ENCODE data around the gene CAV1. TPM values are rescaled to one million over a fixed set of nuclear protein-coding genes. Genes with fewer than 3 reads are reported as not detected.

CAV1 gene
- total RNA-seq, 1 donor from 2014 or later, result 157 TPM

DNA sequence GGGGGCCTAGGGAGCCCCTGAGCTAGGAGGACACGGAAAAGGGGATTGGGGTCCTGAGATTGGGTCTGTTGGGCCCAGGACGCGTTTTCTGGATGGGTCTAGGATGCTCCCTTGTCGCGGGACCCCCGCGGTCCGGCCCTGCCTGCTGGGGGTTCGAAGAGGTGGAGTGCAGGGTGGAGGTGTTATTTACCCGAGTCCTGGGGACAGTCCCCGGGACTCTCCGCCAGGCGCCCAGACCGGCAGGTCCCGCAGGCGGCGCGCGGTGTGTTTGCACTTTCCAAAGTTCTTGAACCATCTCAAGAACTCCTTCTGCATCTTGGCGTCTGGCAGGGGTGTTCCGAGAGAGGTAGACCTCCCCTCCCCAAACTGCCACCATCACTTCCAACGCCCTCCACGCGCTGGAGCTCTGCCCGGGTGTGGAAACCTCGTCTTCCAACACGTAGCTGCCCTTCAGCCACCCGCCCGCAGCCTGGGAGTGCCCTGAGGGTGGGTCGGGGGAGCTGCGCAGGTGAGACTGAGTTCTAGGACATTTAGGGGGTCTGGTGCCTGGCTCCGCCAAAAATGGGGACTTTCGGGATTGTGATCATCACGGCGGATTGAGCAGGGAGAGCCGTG lies 569 bp downstream of the CAV1 start:
- Histone ChIP-seq H3K36me3 (ENCODE audit: control insufficient read depth, insufficient read depth, low read length) (peaks cover 8% of the 10 kb centered on the region), H3K4me3 (ENCODE audit: low read depth, low read length) (peak overlapping the region; percentile 50), H3K27me3 (ENCODE audit: control insufficient read depth, insufficient read depth, low read length) (no peaks in the 10 kb centered on the region)
- TF ChIP-seq, protein P1, sequence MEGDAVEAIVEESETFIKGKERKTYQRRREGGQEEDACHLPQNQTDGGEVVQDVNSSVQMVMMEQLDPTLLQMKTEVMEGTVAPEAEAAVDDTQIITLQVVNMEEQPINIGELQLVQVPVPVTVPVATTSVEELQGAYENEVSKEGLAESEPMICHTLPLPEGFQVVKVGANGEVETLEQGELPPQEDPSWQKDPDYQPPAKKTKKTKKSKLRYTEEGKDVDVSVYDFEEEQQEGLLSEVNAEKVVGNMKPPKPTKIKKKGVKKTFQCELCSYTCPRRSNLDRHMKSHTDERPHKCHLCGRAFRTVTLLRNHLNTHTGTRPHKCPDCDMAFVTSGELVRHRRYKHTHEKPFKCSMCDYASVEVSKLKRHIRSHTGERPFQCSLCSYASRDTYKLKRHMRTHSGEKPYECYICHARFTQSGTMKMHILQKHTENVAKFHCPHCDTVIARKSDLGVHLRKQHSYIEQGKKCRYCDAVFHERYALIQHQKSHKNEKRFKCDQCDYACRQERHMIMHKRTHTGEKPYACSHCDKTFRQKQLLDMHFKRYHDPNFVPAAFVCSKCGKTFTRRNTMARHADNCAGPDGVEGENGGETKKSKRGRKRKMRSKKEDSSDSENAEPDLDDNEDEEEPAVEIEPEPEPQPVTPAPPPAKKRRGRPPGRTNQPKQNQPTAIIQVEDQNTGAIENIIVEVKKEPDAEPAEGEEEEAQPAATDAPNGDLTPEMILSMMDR (IDR thresholded peaks at IDR 0.05; ENCODE audit: insufficient read depth, low read length, severe bottlenecking), result no peak
- FAIRE-seq, result no peak
- DNase-seq (ENCODE audit: low read depth), result no peak

DNA sequence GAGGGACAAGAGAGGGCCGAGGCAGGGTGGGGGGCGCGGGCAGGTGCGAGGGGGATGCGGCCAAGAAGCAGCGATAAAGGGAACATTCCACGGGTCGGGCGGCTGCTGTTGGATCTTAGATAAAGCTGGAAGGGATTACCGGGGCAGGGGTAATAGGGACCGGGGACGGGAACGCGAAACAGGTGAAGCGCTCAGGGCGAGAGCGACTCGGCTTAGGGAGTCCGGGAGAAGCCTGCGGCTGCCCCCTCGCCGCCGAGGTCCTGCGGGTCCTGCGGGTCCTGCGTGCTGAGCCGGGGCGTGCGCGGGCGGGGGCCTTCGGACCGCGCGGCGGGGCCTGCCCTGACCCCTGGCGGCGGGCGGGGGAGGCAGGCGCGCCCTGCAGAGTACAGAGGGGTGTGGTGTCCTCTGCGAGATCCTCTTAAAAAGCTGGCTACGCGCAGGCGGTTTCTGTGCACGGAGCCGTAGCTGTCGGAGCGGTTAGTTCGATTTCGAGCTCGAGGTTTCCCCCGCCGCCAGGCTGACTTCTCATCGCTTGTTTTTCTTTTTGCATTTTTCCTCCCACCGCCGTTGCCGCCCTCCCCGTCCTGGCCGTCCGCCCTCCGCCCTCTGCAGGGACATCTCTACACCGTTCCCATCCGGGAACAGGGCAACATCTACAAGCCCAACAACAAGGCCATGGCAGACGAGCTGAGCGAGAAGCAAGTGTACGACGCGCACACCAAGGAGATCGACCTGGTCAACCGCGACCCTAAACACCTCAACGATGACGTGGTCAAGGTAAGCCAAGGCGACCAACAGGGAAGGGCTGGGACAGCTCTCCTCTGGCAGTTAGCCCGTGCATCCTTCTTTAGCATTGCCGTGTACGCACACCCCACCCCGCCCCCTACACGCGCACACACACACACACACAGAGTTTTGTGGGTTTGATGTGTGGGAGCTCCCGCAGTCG lies 1.4 kb downstream of the CAV1 start:
- Histone ChIP-seq H3K27me3 (ENCODE audit: control insufficient read depth, insufficient read depth, low read length) (no peaks in the 10 kb centered on the region), H3K36me3 (ENCODE audit: control insufficient read depth, insufficient read depth, low read length) (peaks cover 11% of the 10 kb centered on the region), H3K4me3 (ENCODE audit: low read depth, low read length) (peak overlapping the region; percentile 50)
- TF ChIP-seq, protein P1 (IDR thresholded peaks at IDR 0.05; ENCODE audit: insufficient read depth, low read length, severe bottlenecking), result peak; percentile 71
- FAIRE-seq (no peak), DNase-seq (ENCODE audit: low read depth) (peak; percentile 51)

DNA sequence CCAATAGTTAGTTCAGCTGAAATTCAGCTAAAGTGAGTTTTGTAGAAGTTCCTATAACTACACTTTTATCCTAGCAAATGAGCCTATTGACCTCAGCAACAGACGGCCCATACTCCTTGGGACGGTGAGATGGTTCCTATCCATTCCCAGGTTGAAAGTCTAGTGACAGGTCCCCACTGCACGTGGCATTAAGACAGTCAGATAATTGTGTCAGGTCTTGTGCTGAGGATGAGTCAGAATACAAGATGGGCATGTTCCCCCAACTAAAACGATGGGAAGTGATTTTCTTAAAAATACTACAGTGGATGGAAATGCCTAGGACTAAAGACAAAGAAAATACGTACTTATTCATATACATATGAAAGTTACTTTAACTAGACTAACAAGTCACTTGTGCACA lies 2.1 kb downstream of the CAV1 start:
- peaks cover 11% of the 10 kb centered on the region for H3K36me3 ChIP-seq (ENCODE audit: control insufficient read depth, insufficient read depth, low read length)
- DNase-seq (ENCODE audit: low read depth) (peak; percentile 36), FAIRE-seq (no peak)
- TF ChIP-seq, protein P1 (IDR thresholded peaks at IDR 0.05; ENCODE audit: insufficient read depth, low read length, severe bottlenecking), result no peak
- no peaks in the 10 kb centered on the region for H3K27me3 ChIP-seq (ENCODE audit: control insufficient read depth, insufficient read depth, low read length)
- H3K4me3 ChIP-seq (ENCODE audit: low read depth, low read length), result peak overlapping the region; percentile 50

DNA sequence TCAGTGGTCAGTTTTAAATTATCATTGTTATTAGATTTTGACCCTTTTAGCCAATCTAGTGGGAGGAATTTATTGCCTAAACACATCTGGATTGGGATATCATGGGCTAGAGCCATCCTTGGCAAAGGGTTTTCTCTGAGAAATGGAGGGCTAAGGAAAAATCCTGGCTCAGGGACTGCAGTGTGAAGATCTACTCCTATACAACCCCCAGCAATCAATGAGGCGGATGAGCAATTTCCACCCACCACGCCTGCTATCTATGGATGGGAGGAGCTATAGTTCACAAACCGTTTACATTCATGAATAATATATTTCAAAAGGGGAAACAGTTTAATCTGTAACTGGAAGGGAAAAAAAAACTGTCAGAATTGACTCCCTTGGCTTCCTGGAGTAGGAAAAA lies 2.7 kb downstream of the CAV1 start:
- DNase-seq (ENCODE audit: low read depth), result peak; percentile 39
- TF ChIP-seq, protein P1 (IDR thresholded peaks at IDR 0.05; ENCODE audit: insufficient read depth, low read length, severe bottlenecking), result no peak
- peaks cover 12% of the 10 kb centered on the region for H3K36me3 ChIP-seq (ENCODE audit: control insufficient read depth, insufficient read depth, low read length)
- peak overlapping the region; percentile 50 for H3K4me3 ChIP-seq (ENCODE audit: low read depth, low read length)
- no peaks in the 10 kb centered on the region for H3K27me3 ChIP-seq (ENCODE audit: control insufficient read depth, insufficient read depth, low read length)
- FAIRE-seq, result no peak

DNA sequence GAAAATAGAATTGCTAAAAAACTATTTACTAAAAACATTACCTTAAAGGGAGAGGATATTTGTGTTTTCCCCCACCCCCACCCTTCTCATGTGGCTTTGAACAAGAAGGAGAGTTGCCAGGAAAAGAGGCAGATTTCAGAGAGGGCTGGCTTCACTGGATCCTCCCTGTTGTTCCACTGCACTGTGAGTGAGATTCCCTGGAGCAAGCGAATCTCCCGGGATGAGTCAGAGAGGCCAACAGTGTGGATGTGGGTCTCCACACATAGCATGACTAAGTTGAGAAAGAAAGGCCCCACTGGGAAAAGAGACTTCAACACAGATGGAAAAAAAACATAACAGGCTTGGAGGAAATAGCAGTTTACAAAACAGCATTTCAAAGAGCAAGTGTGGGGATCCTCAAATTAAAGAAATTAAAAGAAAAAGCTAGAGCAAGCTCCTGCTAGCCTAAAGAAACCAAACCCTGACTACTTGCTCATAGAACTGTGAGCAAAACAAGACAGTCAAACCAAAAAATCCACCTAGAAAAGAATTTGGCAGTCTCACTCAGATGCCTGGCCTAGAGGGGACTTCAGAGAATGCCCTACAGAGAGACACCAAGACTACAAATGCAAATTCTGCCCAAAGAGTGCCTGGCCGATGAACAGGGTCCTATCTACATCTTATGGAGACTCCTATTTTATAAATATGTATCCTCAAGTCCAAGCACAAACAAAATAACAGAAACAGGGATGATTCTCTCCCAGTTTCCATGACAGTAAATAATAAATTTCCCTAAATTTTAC lies 3.4 kb downstream of the CAV1 start:
- no peak overlapping the region for H3K4me3 ChIP-seq (ENCODE audit: low read depth, low read length)
- H3K36me3 ChIP-seq (ENCODE audit: control insufficient read depth, insufficient read depth, low read length), result peaks cover 15% of the 10 kb centered on the region
- FAIRE-seq (no peak), DNase-seq (ENCODE audit: low read depth) (peak; percentile 90)
- TF ChIP-seq, protein P1 (IDR thresholded peaks at IDR 0.05; ENCODE audit: insufficient read depth, low read length, severe bottlenecking), result no peak
- H3K27me3 ChIP-seq (ENCODE audit: control insufficient read depth, insufficient read depth, low read length), result no peaks in the 10 kb centered on the region
